Mesothelial cell of epicardium (in vitro differentiated cells): ENCODE results near the gene MDH2. TPM values are rescaled to one million over a fixed set of nuclear protein-coding genes. Genes with fewer than 3 reads are reported as not detected.
"Not testable (repeated sequence)": the region's sequence is repeated elsewhere in the genome, so short reads cannot be mapped to it uniquely, and the experiment has no call there.

Source experiments
- DNase-seq, 2 experiments: peaks; one replicate each; pipeline ENCODE4 v3.0.0; 2021; ENCODE audit warnings: low spot score in 2 of 2; ENCODE audit not compliant: unreplicated experiment in 2 of 2
- H3K27ac Mint-ChIP-seq: 2 replicates; pipeline ENCODE4 v1.8.0; 2021; ENCODE audit warnings: mixed read lengths
- H3K27me3 Mint-ChIP-seq: 2 replicates; pipeline ENCODE4 v1.8.0; 2021; ENCODE audit warnings: low read depth, mixed read lengths
- H3K36me3 Mint-ChIP-seq: 2 replicates; pipeline ENCODE4 v1.8.0; 2021; ENCODE audit warnings: mixed read lengths
- H3K4me1 Mint-ChIP-seq: 2 replicates; pipeline ENCODE4 v1.8.0; 2021; ENCODE audit warnings: mixed read lengths
- H3K4me3 Mint-ChIP-seq: 2 replicates; pipeline ENCODE4 v1.8.0; 2021; ENCODE audit warnings: mild to moderate bottlenecking, moderate library complexity, mixed read lengths
- H3K9me3 Mint-ChIP-seq: 2 replicates; pipeline ENCODE4 v1.8.0; 2021; ENCODE audit warnings: mixed read lengths
- CTCF ChIP-seq: fragments of 200-600 bp; sonication (generic); IDR thresholded peaks from one replicate; pipeline ENCODE4 v1.5.0; 2021; ENCODE audit warnings: antibody characterized with exemption; ENCODE audit not compliant: unreplicated experiment
- total RNA-seq: library from RNA; stranded (reverse); gene quantifications from 3 replicates; pipeline ENCODE4 v1.2.1, GENCODE V29; 2021

Gene MDH2
- total RNA-seq, 1 donor from 2014 or later, result 133 TPM

- peaks cover 3% of the 10 kb centered on the region for H3K4me1 Mint-ChIP-seq
- H3K27ac Mint-ChIP-seq, result no peak overlapping the region
- H3K4me3 Mint-ChIP-seq, result no peak overlapping the region
- no peak for TF ChIP-seq CTCF
- DNase-seq, result no peak
- no peaks in the 10 kb centered on the region for H3K36me3 Mint-ChIP-seq
- H3K27me3 Mint-ChIP-seq, result no peaks in the 10 kb centered on the region
- H3K9me3 Mint-ChIP-seq, result peaks cover 6% of the 10 kb centered on the region
Measured at GRCh38 chr7:76077435-76077834, 29.5 kb downstream of the MDH2 start.

- Mint-ChIP-seq H3K4me3 (no peak overlapping the region), H3K27ac (no peak overlapping the region), H3K27me3 (no peaks in the 10 kb centered on the region), H3K9me3 (peaks cover 4% of the 10 kb centered on the region), H3K4me1 (peaks cover 5% of the 10 kb centered on the region), H3K36me3 (no peaks in the 10 kb centered on the region)
- DNase-seq, result no peak
- TF ChIP-seq CTCF, result no peak
Measured at GRCh38 chr7:76080204-76080603, 32.3 kb downstream of the MDH2 start.

- H3K27ac Mint-ChIP-seq, DNase-seq, H3K4me3 Mint-ChIP-seq, H3K4me1 Mint-ChIP-seq, H3K36me3 Mint-ChIP-seq, H3K9me3 Mint-ChIP-seq, H3K27me3 Mint-ChIP-seq: not testable (repeated sequence)
Measured at GRCh38 chr7:76084115-76084514, 36.2 kb downstream of the MDH2 start.

GRCh38 chr7:76086070-76086469, 38.2 kb downstream of the MDH2 start:
- DNase-seq, result no peak
- no peaks in the 10 kb centered on the region for H3K9me3 Mint-ChIP-seq
- no peak overlapping the region for H3K4me3 Mint-ChIP-seq
- H3K27me3 Mint-ChIP-seq, result no peaks in the 10 kb centered on the region
- H3K27ac Mint-ChIP-seq, result no peak overlapping the region
- peaks cover 11% of the 10 kb centered on the region for H3K4me1 Mint-ChIP-seq
- no peaks in the 10 kb centered on the region for H3K36me3 Mint-ChIP-seq
- TF ChIP-seq CTCF, result no peak

- not testable (repeated sequence) for H3K9me3 Mint-ChIP-seq, DNase-seq, H3K27ac Mint-ChIP-seq, H3K4me3 Mint-ChIP-seq, H3K27me3 Mint-ChIP-seq, H3K36me3 Mint-ChIP-seq, H3K4me1 Mint-ChIP-seq
Measured at GRCh38 chr7:76087362-76087791, 39.5 kb downstream of the MDH2 start.

GRCh38 chr7:76089865-76090475, 42.1 kb downstream of the MDH2 start:
- DNase-seq, result no peak
- TF ChIP-seq CTCF, result no peak
- H3K27me3 Mint-ChIP-seq, result no peaks in the 10 kb centered on the region
- no peaks in the 10 kb centered on the region for H3K36me3 Mint-ChIP-seq
- no peaks in the 10 kb centered on the region for H3K9me3 Mint-ChIP-seq
- no peak overlapping the region for H3K4me3 Mint-ChIP-seq
- H3K4me1 Mint-ChIP-seq, result peaks cover 6% of the 10 kb centered on the region
- peak overlapping the region; percentile 28 for H3K27ac Mint-ChIP-seq

GRCh38 chr7:76091506-76091905, 43.6 kb downstream of the MDH2 start:
- Mint-ChIP-seq H3K27ac (no peak overlapping the region), H3K27me3 (peaks cover 5% of the 10 kb centered on the region), H3K36me3 (no peaks in the 10 kb centered on the region), H3K9me3 (no peaks in the 10 kb centered on the region), H3K4me3 (no peak overlapping the region), H3K4me1 (peaks cover 6% of the 10 kb centered on the region)
- TF ChIP-seq CTCF, result no peak
- DNase-seq, result no peak

- H3K36me3 Mint-ChIP-seq, H3K4me1 Mint-ChIP-seq, H3K27me3 Mint-ChIP-seq: not testable (repeated sequence)
Measured at GRCh38 chr7:76093531-76093930, 45.6 kb downstream of the MDH2 start.

GRCh38 chr7:76094326-76094725, 46.4 kb downstream of the MDH2 start:
- H3K27ac Mint-ChIP-seq, DNase-seq, H3K36me3 Mint-ChIP-seq, H3K4me3 Mint-ChIP-seq, H3K4me1 Mint-ChIP-seq, H3K27me3 Mint-ChIP-seq, H3K9me3 Mint-ChIP-seq: not testable (repeated sequence)

More at GRCh38 chr7:76093531-76093930, 45.6 kb downstream of the MDH2 start:
- not testable (repeated sequence) for H3K9me3 Mint-ChIP-seq, H3K27ac Mint-ChIP-seq, H3K4me3 Mint-ChIP-seq, DNase-seq
